ENCODE measurements around the gene TXK. TPM values are rescaled to one million over a fixed set of nuclear protein-coding genes. Genes with fewer than 3 reads are reported as not detected.

The TXK gene
- total RNA-seq, 1 donor from 2014 or later: not detected

- no peak for DNase-seq (ENCODE audit: low read depth, low spot score)
- H3K27me3 Mint-ChIP-seq (ENCODE audit: low read depth): no peaks in the 10 kb centered on the region
- no peak for TF ChIP-seq CTCF (conservative IDR thresholded peaks at IDR 0.05)
- no peak overlapping the region for H3K27ac Mint-ChIP-seq (ENCODE audit: unreplicated experiment)
- H3K9me3 Mint-ChIP-seq: no peaks in the 10 kb centered on the region
- H3K4me3 Mint-ChIP-seq: no peak overlapping the region
- H3K4me1 Mint-ChIP-seq: no peaks in the 10 kb centered on the region
- H3K36me3 Mint-ChIP-seq (ENCODE audit: low read depth): no peaks in the 10 kb centered on the region
Observed at GRCh38 chr4:48033412-48033811, 100.6 kb downstream of the TXK start.

- H3K27me3 Mint-ChIP-seq (ENCODE audit: low read depth): no peaks in the 10 kb centered on the region
- no peak for DNase-seq (ENCODE audit: low read depth, low spot score)
- no peaks in the 10 kb centered on the region for H3K9me3 Mint-ChIP-seq
- H3K4me1 Mint-ChIP-seq: no peaks in the 10 kb centered on the region
- no peaks in the 10 kb centered on the region for H3K36me3 Mint-ChIP-seq (ENCODE audit: low read depth)
- no peak for TF ChIP-seq CTCF (conservative IDR thresholded peaks at IDR 0.05)
- no peak overlapping the region for H3K4me3 Mint-ChIP-seq
- H3K27ac Mint-ChIP-seq (ENCODE audit: unreplicated experiment): no peak overlapping the region
Observed at GRCh38 chr4:48032721-48033120, 101.3 kb downstream of the TXK start.

- Mint-ChIP-seq H3K4me1 (no peaks in the 10 kb centered on the region), H3K27ac (ENCODE audit: unreplicated experiment) (no peak overlapping the region), H3K36me3 (ENCODE audit: low read depth) (no peaks in the 10 kb centered on the region), H3K4me3 (no peak overlapping the region), H3K9me3 (no peaks in the 10 kb centered on the region), H3K27me3 (ENCODE audit: low read depth) (no peaks in the 10 kb centered on the region)
- no peak for DNase-seq (ENCODE audit: low read depth, low spot score)
- no peak for TF ChIP-seq CTCF (conservative IDR thresholded peaks at IDR 0.05)
Observed at GRCh38 chr4:48031802-48032525, 102.1 kb downstream of the TXK start.

- Mint-ChIP-seq H3K4me1 (no peaks in the 10 kb centered on the region), H3K36me3 (ENCODE audit: low read depth) (no peaks in the 10 kb centered on the region), H3K27ac (ENCODE audit: unreplicated experiment) (no peak overlapping the region), H3K9me3 (no peaks in the 10 kb centered on the region), H3K27me3 (ENCODE audit: low read depth) (no peaks in the 10 kb centered on the region), H3K4me3 (no peak overlapping the region)
- no peak for DNase-seq (ENCODE audit: low read depth, low spot score)
- TF ChIP-seq CTCF (conservative IDR thresholded peaks at IDR 0.05): no peak
Observed at GRCh38 chr4:48030470-48030869, 103.6 kb downstream of the TXK start.

GRCh38 chr4:48028696-48029095 is 105.4 kb downstream of the TXK start:
- Mint-ChIP-seq H3K27ac (ENCODE audit: unreplicated experiment) (no peak overlapping the region), H3K4me3 (no peak overlapping the region)

More at GRCh38 chr4:48028696-48029095, 105.4 kb downstream of the TXK start:
- DNase-seq (ENCODE audit: low read depth, low spot score): no peak
- Mint-ChIP-seq H3K4me1 (peaks cover 5% of the 10 kb centered on the region), H3K27me3 (ENCODE audit: low read depth) (peaks cover 4% of the 10 kb centered on the region), H3K9me3 (no peaks in the 10 kb centered on the region), H3K36me3 (ENCODE audit: low read depth) (no peaks in the 10 kb centered on the region)
- TF ChIP-seq CTCF (conservative IDR thresholded peaks at IDR 0.05): no peak
